Islet of Langerhans (tissue), 1 donor: ENCODE results near the gene ITGB5.
A peak's percentile ranks its signal among the peaks of the same experiment; 100 is the strongest.
"Not testable (repeated sequence)": the region's sequence is repeated elsewhere in the genome, so short reads cannot be mapped to it uniquely, and the experiment has no call there.

Experiments
- FAIRE-seq: peaks from one replicate; lab custom pipeline; 2011; peaks lifted over from hg19 to GRCh38; lab: Jason Lieb, UNC

Gene ITGB5

GRCh38 chr3:124786511-124787241 is 100.5 kb downstream of the ITGB5 start:
- FAIRE-seq = no peak

- FAIRE-seq = no peak
Measured at GRCh38 chr3:124785973-124786372, 101.2 kb downstream of the ITGB5 start.

GRCh38 chr3:124784686-124785382 is 102.3 kb downstream of the ITGB5 start:
- FAIRE-seq = no peak

- no peak for FAIRE-seq
Measured at GRCh38 chr3:124783696-124784095, 103.5 kb downstream of the ITGB5 start.

GRCh38 chr3:124782377-124782712 is 104.8 kb downstream of the ITGB5 start:
- FAIRE-seq = not testable (repeated sequence)

- no peak for FAIRE-seq
Measured at GRCh38 chr3:124781476-124782376, 105.4 kb downstream of the ITGB5 start.

GRCh38 chr3:124780761-124781475 is 106.2 kb downstream of the ITGB5 start:
- no peak for FAIRE-seq

- no peak for FAIRE-seq
Measured at GRCh38 chr3:124780356-124780755, 106.8 kb downstream of the ITGB5 start.

GRCh38 chr3:124779751-124780191 is 107.4 kb downstream of the ITGB5 start:
- no peak for FAIRE-seq

GRCh38 chr3:124779116-124779515 is 108.0 kb downstream of the ITGB5 start:
- FAIRE-seq = no peak

GRCh38 chr3:124777762-124778470 is 109.2 kb downstream of the ITGB5 start:
- FAIRE-seq = no peak

- FAIRE-seq = no peak
Measured at GRCh38 chr3:124776856-124777255, 110.3 kb downstream of the ITGB5 start.

- FAIRE-seq = no peak
Measured at GRCh38 chr3:124775877-124776276, 111.3 kb downstream of the ITGB5 start.

- no peak for FAIRE-seq
Measured at GRCh38 chr3:124774841-124775402, 112.2 kb downstream of the ITGB5 start.

GRCh38 chr3:124774327-124774718 is 112.8 kb downstream of the ITGB5 start:
- no peak for FAIRE-seq

GRCh38 chr3:124773351-124774326 is 113.5 kb downstream of the ITGB5 start:
- peak; percentile 70 for FAIRE-seq

GRCh38 chr3:124772081-124772831 is 114.9 kb downstream of the ITGB5 start:
- peak; percentile 99 for FAIRE-seq

- FAIRE-seq = no peak
Measured at GRCh38 chr3:124771083-124771445, 116.1 kb downstream of the ITGB5 start.
